Esophagus muscularis mucosa (tissue), 4 donors: ENCODE measurements around the gene CISD3.

ENCODE experiments used
- CTCF ChIP-seq, 3 experiments: fragments of 200-600 bp in 2 of 3; fragments of 450-650 bp in 1 of 3; sonication (generic) in 2 of 3; IDR thresholded peaks; one replicate each; pipeline ENCODE4 v1.5.1; 2017 to 2019; ENCODE audit warnings: antibody characterized with exemption in 3 of 3, mild to moderate bottlenecking in 2 of 3, moderate library complexity in 1 of 3
- EP300 ChIP-seq: sonication (generic); formaldehyde crosslinking; IDR thresholded peaks from one replicate; pipeline ENCODE4 v1.6.1; 2017; ENCODE audit warnings: antibody characterized with exemption
- POLR2A ChIP-seq: fragments of 450-650 bp; IDR thresholded peaks from one replicate; pipeline ENCODE4 v1.6.1; 2017; ENCODE audit warnings: antibody characterized with exemption, moderate library complexity, mild to moderate bottlenecking, low read depth

GRCh38 chr17:38713456-38714075 lies 16.6 kb upstream of the CISD3 start:
- no peak for TF ChIP-seq POLR2A
- no peak for TF ChIP-seq CTCF (IDR thresholded peaks at IDR 0.05)
- TF ChIP-seq EP300 = no peak
